Hepatocyte (in vitro differentiated cells): ENCODE data around the gene CASP14. TPM values are rescaled to one million over a fixed set of nuclear protein-coding genes. Genes with fewer than 3 reads are reported as not detected.

Source experiments
- DNase-seq: peaks from one replicate; pipeline ENCODE4 v3.0.0-alpha.2; 2016; ENCODE audit warnings: low spot score
- H2AFZ ChIP-seq: fragments of 200-600 bp; sonication (generic); 2 replicates; pipeline ENCODE4 v1.6.0; 2016; ENCODE audit warnings: antibody characterized with exemption, mild to moderate bottlenecking
- H3K27ac ChIP-seq: fragments of 200-600 bp; sonication (generic); 2 replicates; pipeline ENCODE4 v1.5.1; 2016; ENCODE audit warnings: mild to moderate bottlenecking
- H3K27me3 ChIP-seq: fragments of 200-600 bp; sonication (generic); 2 replicates; pipeline ENCODE4 v1.6.1; 2016
- H3K36me3 ChIP-seq: fragments of 200-600 bp; sonication (generic); replicated peaks from 2 replicates; pipeline ENCODE4 v1.5.1; 2016; ENCODE audit warnings: low read depth; ENCODE audit not compliant: insufficient read depth
- H3K4me1 ChIP-seq: fragments of 200-600 bp; sonication (generic); 2 replicates; pipeline ENCODE4 v1.5.1; 2016; ENCODE audit warnings: mild to moderate bottlenecking, moderate library complexity; ENCODE audit not compliant: insufficient read depth
- H3K4me2 ChIP-seq: fragments of 200-600 bp; sonication (generic); 2 replicates; pipeline ENCODE4 v1.6.0; 2016
- H3K4me3 ChIP-seq: fragments of 200-600 bp; sonication (generic); 2 replicates; pipeline ENCODE4 v1.5.1; 2016; ENCODE audit warnings: mild to moderate bottlenecking
- H3K79me2 ChIP-seq: fragments of 200-600 bp; sonication (generic); 2 replicates; pipeline ENCODE4 v1.6.0; 2017; ENCODE audit warnings: mild to moderate bottlenecking
- H3K9me2 ChIP-seq: fragments of 200-600 bp; sonication (generic); replicated peaks from 2 replicates; pipeline ENCODE4 v1.6.0; 2017; ENCODE audit warnings: mild to moderate bottlenecking; ENCODE audit not compliant: insufficient read depth
- H3K9me3 ChIP-seq: fragments of 200-600 bp; sonication (generic); 2 replicates; pipeline ENCODE4 v1.5.1; 2016; ENCODE audit warnings: low read depth, mild to moderate bottlenecking
- H4K20me1 ChIP-seq: fragments of 200-600 bp; sonication (generic); 2 replicates; pipeline ENCODE4 v1.6.0; 2016; ENCODE audit warnings: mild to moderate bottlenecking; ENCODE audit not compliant: insufficient read depth, poor library complexity, severe bottlenecking
- EZH2 ChIP-seq: fragments of 200-600 bp; sonication (generic); IDR thresholded peaks from 2 replicates; pipeline ENCODE4 v1.6.1; 2016; ENCODE audit warnings: antibody characterized with exemption, mild to moderate bottlenecking, borderline replicate concordance
- EZH2phosphoT487 ChIP-seq: fragments of 200-600 bp; sonication (generic); IDR thresholded peaks from one replicate; pipeline ENCODE4 v1.6.1; 2018; ENCODE audit warnings: antibody characterized with exemption, mild to moderate bottlenecking, low read depth, moderate library complexity; ENCODE audit not compliant: unreplicated experiment, severe bottlenecking
- WGBS: methylation state at CpG from one replicate; pipeline ENCODE4 v1.1.6; 2016; ENCODE audit warnings: low lambda C conversion rate; ENCODE audit errors: missing lambda C conversion rate; 5-methylcytosine and 5-hydroxymethylcytosine counted together
- polyA plus RNA-seq: library from polyadenylated mRNA; unstranded; fragments of >200 nt; fragmentation: Nextera tagmentation; extraction: Ambion mirVana; gene quantifications from 2 replicates; pipeline ENCODE4 v1.2.1, GENCODE V29; 2016
- total RNA-seq: library from RNA; depleted of rRNA; stranded (reverse); fragments of >200 nt; gene quantifications from 2 replicates; pipeline ENCODE4 v1.2.3, GENCODE V29; 2014
- TF ChIP-seq, protein P1 (sequence below): fragments of 200-600 bp; sonication (generic); IDR thresholded peaks from 2 replicates; pipeline ENCODE4 v1.5.1; 2016; ENCODE audit warnings: antibody characterized with exemption, mild to moderate bottlenecking; ENCODE audit not compliant: poor library complexity

Gene CASP14
- total and polyA plus RNA-seq, 2 experiments from 2014 or later, result not detected

GRCh38 chr19:15022752-15023151 is 26.5 kb upstream of the CASP14 start:
- no peak for DNase-seq
- no peaks in the 10 kb centered on the region for H3K9me3 ChIP-seq
- 78% methylated on average over 19 of the region's 31 CpGs for WGBS
- no peak overlapping the region for H3K4me2 ChIP-seq
- TF ChIP-seq EZH2, result no peak
- TF ChIP-seq EZH2phosphoT487, result no peak
- TF ChIP-seq, protein P1, sequence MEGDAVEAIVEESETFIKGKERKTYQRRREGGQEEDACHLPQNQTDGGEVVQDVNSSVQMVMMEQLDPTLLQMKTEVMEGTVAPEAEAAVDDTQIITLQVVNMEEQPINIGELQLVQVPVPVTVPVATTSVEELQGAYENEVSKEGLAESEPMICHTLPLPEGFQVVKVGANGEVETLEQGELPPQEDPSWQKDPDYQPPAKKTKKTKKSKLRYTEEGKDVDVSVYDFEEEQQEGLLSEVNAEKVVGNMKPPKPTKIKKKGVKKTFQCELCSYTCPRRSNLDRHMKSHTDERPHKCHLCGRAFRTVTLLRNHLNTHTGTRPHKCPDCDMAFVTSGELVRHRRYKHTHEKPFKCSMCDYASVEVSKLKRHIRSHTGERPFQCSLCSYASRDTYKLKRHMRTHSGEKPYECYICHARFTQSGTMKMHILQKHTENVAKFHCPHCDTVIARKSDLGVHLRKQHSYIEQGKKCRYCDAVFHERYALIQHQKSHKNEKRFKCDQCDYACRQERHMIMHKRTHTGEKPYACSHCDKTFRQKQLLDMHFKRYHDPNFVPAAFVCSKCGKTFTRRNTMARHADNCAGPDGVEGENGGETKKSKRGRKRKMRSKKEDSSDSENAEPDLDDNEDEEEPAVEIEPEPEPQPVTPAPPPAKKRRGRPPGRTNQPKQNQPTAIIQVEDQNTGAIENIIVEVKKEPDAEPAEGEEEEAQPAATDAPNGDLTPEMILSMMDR, result no peak
- H3K27me3 ChIP-seq, result no peaks in the 10 kb centered on the region
- no peaks in the 10 kb centered on the region for H4K20me1 ChIP-seq
- no peaks in the 10 kb centered on the region for H3K36me3 ChIP-seq
- no peaks in the 10 kb centered on the region for H3K4me1 ChIP-seq
- no peak overlapping the region for H2AFZ ChIP-seq
- no peak overlapping the region for H3K27ac ChIP-seq
- H3K4me3 ChIP-seq, result no peak overlapping the region
- H3K9me2 ChIP-seq, result no peaks in the 10 kb centered on the region
- no peaks in the 10 kb centered on the region for H3K79me2 ChIP-seq

DNA sequence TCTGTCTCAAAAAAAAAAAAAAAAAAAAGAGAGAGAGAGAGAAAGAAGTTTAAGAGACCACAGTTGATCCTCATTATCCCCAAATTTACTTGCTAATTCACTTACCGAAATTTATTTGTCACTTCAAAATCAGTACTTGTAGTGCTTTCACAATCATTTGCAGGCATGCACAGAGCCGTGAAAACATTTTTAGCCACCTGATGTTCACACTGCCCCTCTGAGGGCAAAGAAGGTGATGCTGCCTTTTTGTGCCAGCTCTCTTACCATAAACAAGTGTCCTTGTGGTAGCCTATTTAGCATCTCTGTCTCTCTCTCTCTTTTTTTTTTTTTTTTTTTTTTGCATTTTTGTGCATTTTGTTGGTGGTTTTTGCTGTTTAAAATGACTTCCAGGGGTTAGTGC is 24.1 kb upstream of the CASP14 start:
- Histone ChIP-seq H4K20me1 (no peaks in the 10 kb centered on the region), H3K27me3 (no peaks in the 10 kb centered on the region), H3K27ac (no peak overlapping the region), H3K4me3 (no peak overlapping the region), H3K9me2 (no peaks in the 10 kb centered on the region), H3K4me2 (no peak overlapping the region), H3K9me3 (no peaks in the 10 kb centered on the region), H3K4me1 (no peaks in the 10 kb centered on the region), H2AFZ (no peak overlapping the region), H3K36me3 (no peaks in the 10 kb centered on the region), H3K79me2 (no peaks in the 10 kb centered on the region)
- 53% methylated on average over 2 of the region's 2 CpGs for WGBS
- no peak for DNase-seq
- TF ChIP-seq, protein P1, result no peak

DNA sequence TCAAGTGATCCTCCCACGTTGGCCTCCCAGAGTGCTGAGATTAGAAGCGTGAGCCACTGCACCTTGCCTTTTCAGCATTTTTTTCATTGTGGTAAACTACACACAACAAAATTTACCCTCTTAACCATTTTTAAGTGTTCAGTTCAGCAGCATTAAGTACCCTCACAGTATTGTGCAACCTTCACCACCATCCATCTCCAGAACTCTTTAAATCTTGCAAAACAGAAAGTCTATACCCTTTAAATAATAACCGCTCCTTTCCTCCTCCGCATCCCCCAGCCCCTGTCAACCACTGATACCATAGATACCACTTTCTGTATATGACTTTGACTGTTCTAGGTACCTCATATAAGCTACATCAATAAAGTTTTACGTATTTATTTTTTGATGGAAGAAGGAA is 20.8 kb upstream of the CASP14 start:
- H3K4me3 ChIP-seq, result no peak overlapping the region
- H3K9me3 ChIP-seq, result no peaks in the 10 kb centered on the region
- H3K27me3 ChIP-seq, result no peaks in the 10 kb centered on the region
- no peak overlapping the region for H3K4me2 ChIP-seq
- no peaks in the 10 kb centered on the region for H4K20me1 ChIP-seq
- H2AFZ ChIP-seq, result no peak overlapping the region
- H3K9me2 ChIP-seq, result no peaks in the 10 kb centered on the region
- no peaks in the 10 kb centered on the region for H3K4me1 ChIP-seq
- no peaks in the 10 kb centered on the region for H3K36me3 ChIP-seq
- H3K79me2 ChIP-seq, result no peaks in the 10 kb centered on the region
- H3K27ac ChIP-seq, result no peak overlapping the region
- DNase-seq, result no peak
- 63% methylated on average over 5 of the region's 5 CpGs for WGBS
- TF ChIP-seq EZH2 (no peak), EZH2phosphoT487 (no peak)
- TF ChIP-seq, protein P1, result no peak

DNA sequence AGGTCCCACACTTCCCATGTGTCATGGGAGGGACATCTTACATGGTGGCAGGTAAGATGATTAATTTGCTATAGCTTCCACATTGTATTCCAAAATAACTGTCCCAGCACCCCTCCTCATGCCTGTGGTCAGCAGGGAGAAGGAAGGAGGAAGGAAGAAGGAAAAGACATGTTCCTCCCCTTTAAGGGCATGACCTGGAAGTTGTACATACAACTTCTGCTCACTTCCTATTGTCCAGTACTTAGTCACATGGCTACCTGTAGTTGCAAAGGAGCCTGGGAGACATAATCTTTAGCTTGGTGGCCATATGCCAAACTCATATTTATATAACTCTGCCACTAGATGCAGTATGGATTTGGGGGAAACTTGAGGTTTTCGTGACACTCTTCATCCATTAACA is 17.6 kb upstream of the CASP14 start:
- H3K9me3 ChIP-seq, result no peaks in the 10 kb centered on the region
- no peaks in the 10 kb centered on the region for H3K4me1 ChIP-seq
- H3K79me2 ChIP-seq, result no peaks in the 10 kb centered on the region
- no peaks in the 10 kb centered on the region for H3K36me3 ChIP-seq
- H3K27ac ChIP-seq, result no peak overlapping the region
- no peak overlapping the region for H3K4me2 ChIP-seq
- no peak for DNase-seq
- H3K4me3 ChIP-seq, result no peak overlapping the region
- H3K9me2 ChIP-seq, result no peaks in the 10 kb centered on the region
- no peaks in the 10 kb centered on the region for H4K20me1 ChIP-seq
- H3K27me3 ChIP-seq, result no peaks in the 10 kb centered on the region
- TF ChIP-seq EZH2 (no peak), EZH2phosphoT487 (no peak)
- TF ChIP-seq, protein P1, result no peak
- 52% methylated on average over 1 of the region's 1 CpG for WGBS
- H2AFZ ChIP-seq, result no peak overlapping the region
